Measurements from ENCODE around the gene RNF112.

The RNF112 gene, protein sequence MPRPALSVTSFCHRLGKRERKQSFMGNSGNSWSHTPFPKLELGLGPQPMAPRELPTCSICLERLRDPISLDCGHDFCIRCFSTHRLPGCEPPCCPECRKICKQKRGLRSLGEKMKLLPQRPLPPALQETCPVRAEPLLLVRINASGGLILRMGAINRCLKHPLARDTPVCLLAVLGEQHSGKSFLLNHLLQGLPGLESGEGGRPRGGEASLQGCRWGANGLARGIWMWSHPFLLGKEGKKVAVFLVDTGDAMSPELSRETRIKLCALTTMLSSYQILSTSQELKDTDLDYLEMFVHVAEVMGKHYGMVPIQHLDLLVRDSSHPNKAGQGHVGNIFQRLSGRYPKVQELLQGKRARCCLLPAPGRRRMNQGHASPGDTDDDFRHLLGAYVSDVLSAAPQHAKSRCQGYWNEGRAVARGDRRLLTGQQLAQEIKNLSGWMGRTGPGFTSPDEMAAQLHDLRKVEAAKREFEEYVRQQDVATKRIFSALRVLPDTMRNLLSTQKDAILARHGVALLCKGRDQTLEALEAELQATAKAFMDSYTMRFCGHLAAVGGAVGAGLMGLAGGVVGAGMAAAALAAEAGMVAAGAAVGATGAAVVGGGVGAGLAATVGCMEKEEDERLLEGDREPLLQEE

GRCh38 chr17:19410875-19411620 lies at the start of gene RNF112:
RNF112 (plus strand) TSS chr17:19411232; CDS start chr17:19411409, 177 bp downstream.
- peak; percentile 67 for DNase-seq (ENCODE audit: low spot score)

DNA sequence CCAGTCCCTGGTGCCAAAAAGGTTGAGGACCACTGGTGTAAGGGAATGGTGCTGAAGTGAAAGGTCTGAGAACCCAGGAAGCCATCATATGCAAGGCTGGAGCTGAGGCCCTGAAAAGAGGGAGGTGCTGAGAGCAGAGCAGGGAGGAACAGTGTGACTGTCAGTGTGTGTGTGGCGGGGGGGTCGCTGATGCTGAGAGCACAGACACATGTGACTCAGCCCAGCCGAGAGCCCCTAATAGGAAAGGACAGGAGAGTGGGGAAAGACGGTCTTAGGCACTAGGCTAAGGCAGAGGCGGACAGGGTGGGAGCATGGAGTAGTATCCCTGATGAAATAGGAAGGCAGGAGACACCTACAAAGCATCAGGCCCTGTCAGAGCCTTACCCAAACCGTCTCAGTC lies 49.7 kb upstream of the RNF112 start:
- DNase-seq (ENCODE audit: low spot score) = no peak

DNA sequence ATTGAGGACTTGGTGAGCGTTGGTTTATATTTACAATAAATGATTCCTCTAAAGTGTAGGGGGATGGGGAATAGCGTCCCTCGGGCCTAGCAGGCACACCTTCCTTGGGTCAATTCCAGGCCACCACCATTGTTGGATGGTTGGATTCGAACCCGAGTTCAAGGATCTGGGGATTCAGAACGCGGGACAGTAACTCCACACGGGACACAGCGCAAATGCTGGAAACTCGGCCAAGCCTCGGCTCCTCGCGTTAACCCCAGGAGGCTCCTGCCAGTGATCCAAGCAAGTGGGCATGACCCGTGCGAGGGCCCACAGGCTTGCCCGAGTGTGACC lies 49.1 kb upstream of the RNF112 start:
- no peak for DNase-seq (ENCODE audit: low spot score)

GRCh38 chr17:19362277-19363113 lies 48.5 kb upstream of the RNF112 start, which contains the start of gene B9D1:
B9D1 (minus strand) TSS chr17:19362723; CDS start chr17:19362569, 154 bp downstream.
- DNase-seq (ENCODE audit: low spot score) = peak; percentile 98

DNA sequence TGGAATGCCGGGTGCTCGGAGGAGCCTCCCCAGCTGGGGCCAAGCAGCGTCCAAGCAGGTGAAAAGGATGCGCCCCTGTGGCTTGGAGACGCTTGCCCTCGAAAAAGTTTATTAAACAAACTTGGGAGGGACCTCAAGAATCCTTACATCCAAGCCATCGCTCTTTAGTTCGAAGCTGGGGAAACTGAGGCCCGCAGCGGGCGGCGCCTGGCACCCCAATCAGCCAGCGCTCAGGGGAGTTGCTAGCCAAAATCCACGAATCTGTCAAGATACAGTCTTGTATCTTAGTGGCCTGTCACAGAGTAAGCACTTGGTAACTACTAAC lies 48.0 kb upstream of the RNF112 start:
- DNase-seq (ENCODE audit: low spot score) = no peak

DNA sequence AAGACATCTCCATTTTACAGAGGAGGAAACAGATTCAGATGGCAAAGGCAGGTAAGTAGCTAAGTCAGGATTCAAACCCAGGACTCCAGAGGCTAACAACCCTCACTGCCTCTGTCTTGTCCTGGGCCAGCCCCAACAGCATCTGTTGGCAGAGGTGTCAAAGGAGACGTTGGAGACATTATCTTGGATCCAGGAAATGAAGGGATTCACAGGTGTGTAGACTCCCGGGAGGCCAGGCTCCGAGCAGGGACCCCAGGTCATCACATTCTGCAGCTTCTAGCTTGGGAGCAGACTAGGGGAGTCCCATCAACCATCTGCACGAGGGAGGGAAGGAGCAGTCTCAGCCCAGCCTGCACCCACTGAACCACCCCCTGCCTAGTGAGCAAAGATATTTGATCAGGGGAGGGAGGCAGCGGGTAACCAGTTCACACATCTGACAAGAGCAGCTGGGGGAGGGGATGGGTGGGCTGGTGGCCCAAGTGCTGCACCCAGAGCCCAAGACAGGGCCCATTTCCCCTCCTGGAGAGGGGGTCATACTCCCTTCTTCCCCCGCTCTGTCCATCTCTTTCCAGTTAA lies 47.5 kb upstream of the RNF112 start:
- no peak for DNase-seq (ENCODE audit: low spot score)

DNA sequence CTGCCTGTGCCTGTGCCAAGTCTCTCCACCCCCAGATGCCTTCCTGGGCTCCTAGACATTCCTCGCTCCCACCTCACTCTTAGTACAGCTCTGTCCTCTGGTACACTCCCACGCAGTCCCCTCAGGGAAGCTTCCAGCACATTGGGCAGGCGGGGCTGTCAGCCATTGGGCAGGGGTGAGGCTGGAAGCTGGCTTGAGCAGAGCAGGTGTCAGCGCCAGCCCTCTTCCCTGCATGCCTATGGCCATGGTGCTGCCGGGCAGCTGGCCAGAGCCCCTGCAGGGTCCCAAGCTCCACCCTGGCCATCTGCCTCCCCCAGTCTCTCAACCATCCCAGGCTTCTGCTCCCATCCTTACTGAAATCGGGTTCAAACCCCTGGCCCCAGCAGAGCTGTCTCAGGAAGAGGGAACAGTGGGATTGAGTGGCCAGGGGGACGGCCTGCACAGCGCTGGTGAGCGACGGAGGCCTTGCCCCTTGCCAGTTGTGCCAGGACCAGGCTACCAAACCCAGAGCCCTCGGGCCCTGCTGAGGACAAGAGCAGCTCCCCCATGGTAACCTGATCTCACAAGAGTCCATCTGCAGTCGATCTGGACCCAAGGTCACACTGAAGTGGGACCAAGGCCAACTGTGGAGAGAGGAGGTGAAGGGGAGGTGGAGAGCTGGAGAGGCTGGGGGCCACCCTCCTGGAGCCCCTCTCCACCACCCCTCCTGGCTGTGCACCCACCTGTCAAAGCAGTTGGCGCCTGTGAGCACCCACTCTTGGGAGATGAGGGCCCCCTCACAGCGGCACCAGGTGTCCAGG lies 46.1 kb upstream of the RNF112 start:
- DNase-seq (ENCODE audit: low spot score) = no peak

- no peak for DNase-seq (ENCODE audit: low spot score)
These were observed 45.6 kb upstream of the RNF112 start for GRCh38 chr17:19365499-19365817.

- no peak for DNase-seq (ENCODE audit: low spot score)
These were observed 45.0 kb upstream of the RNF112 start for GRCh38 chr17:19365833-19366636.

DNA sequence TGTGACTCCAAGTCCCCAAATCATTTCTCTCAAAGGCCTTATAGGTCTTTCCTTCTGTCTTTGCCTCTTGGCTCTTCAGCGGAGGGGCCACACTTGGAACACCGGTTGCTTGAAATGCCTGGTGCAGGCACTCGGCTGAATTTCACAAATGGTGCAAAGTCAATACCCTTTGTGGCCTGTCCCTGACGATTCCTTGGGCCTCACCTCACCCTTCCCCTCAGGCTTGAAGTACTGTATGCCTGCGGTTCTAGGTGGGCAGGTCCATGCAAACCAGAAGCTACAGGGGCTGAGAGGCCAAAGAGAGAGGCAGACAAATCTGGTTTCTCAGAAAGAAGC lies 44.4 kb upstream of the RNF112 start:
- no peak for DNase-seq (ENCODE audit: low spot score)

GRCh38 chr17:19368229-19368628 lies 42.8 kb upstream of the RNF112 start:
- DNase-seq (ENCODE audit: low spot score) = no peak

GRCh38 chr17:19369107-19369778 lies 41.8 kb upstream of the RNF112 start:
- DNase-seq (ENCODE audit: low spot score) = no peak

- no peak for DNase-seq (ENCODE audit: low spot score)
These were observed 41.1 kb upstream of the RNF112 start for GRCh38 chr17:19369846-19370492.

DNA sequence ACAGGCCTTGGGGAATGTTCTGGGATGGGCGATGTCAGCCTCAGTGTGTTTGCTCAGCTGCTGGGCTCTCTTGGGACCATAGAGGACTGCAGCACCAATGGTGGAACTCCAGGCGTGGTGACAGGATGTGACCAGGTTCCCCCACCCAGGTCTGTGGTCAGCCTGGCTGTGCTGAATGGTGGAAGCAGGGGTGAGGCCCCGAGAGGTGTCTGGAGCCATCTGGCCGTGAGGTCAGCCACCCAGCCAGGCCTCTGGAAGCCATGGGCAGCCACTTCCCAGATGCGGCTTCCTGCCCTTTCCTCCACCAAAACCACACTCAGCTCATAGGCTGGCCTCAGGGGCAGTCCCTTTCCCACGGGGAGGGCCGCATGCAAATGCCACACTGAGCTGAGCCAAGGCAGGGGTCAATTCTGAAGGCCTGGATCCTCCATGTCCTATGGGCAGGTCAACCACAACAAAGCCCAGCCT lies 40.5 kb upstream of the RNF112 start:
- no peak for DNase-seq (ENCODE audit: low spot score)

DNA sequence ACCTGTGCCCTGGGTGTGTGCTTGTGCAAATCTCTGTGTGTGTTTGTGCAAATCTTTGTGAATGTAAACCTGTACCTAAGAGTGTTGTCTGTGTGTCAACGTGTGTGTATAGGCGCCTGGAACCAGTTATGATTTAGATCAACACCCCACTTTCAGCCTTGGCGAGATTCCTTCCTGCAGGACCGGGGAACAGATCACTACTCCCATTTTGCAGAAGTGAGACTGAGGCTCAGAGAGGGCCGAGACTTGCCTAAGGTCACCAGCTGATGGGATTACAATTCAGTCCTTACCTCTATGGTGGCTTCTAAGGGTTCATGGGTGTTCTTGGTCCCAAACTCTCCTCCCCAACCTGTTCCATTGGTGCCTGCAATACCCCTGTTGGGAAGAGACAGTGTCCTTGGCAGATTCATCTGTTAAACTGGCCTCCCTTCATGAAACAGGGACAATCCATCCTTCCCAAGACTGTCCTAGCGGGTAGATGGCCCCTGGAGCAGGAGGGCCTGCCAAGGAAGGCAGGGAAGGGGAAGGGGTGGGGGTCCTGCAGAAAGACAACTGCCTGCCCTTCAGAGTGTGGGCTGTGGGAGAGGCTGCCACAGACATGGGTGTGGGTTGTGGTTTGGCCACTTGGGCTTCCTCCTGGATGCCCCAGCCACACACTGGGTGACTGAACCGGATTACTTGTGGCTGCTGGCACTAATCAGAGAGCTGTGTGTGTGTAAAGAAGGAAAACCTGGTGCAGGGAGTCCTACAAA lies 39.6 kb upstream of the RNF112 start:
- no peak for DNase-seq (ENCODE audit: low spot score)

DNA sequence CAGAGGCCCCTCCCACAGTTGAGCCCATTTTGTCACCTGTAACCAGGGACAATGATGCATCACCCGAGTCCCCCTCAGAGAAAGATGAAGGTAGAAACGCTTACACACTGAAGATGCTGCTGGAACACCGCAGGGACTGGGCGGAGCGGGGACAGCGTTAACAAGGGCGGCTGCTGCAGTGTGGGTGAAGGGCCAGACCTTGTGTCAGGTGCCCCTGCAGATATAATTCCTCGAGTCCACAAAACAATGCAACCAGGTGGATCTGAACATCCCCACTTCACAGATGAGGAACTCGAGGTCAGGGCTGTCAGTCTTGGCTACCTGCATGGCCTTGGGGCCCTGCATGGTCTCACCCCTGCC lies 39.0 kb upstream of the RNF112 start:
- no peak for DNase-seq (ENCODE audit: low spot score)

GRCh38 chr17:19372439-19372838 lies 38.6 kb upstream of the RNF112 start:
- DNase-seq (ENCODE audit: low spot score) = no peak

- no peak for DNase-seq (ENCODE audit: low spot score)
These were observed 38.0 kb upstream of the RNF112 start for GRCh38 chr17:19372866-19373504.
